Stimulated activated CD8-positive, alpha-beta memory T cell treated with anti-CD3 and anti-CD28 coated beads, Interleukin-15, amount 100 ng/mL, for 24 hours (primary cell): Measurements from ENCODE around the gene SGSM2.

Source experiments
- DNase-seq: peaks from one replicate; pipeline ENCODE4 v3.0.0-alpha.2; 2020; ENCODE audit warnings: low read depth

SGSM2 gene

DNA sequence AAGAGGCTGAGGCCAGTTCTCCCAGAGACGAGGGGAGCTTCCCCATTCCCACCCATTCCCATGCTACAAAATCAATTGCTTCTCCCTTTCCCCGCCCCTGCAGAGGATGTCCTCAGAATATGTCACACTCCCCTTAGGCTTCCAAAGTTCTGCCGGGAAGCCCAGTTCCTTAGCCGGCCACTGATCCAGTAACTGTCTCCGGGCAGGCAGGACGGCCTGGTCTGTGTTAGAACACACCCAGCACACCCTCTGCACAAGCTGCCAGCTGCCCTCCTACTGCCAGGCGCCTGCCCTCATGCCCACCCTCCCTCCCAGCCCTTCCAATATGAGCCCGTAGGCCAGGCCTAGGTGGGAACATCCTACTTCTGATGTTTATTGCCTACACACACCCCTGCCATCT is 31.1 kb downstream of the SGSM2 start:
- no peak for DNase-seq

DNA sequence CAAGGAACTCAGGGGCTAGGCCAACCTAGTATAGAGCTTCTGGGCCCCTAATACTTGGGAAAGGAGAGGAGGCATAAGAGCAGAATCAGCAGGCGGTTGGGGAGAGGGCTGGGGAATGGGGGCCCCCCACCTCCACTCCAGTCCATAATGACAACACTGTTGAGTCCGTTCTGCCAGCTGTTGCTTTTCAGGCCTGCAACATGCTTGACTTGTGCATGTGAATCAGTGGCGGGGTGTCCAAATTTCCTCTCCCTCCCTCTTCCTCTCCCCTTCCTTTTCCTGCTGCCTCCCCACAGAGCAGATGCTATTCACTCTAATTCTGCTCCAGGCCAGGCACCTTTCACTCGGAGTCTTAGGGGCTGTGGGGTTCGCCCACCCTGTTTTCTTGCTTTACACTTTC is 31.7 kb downstream of the SGSM2 start:
- no peak for DNase-seq

DNA sequence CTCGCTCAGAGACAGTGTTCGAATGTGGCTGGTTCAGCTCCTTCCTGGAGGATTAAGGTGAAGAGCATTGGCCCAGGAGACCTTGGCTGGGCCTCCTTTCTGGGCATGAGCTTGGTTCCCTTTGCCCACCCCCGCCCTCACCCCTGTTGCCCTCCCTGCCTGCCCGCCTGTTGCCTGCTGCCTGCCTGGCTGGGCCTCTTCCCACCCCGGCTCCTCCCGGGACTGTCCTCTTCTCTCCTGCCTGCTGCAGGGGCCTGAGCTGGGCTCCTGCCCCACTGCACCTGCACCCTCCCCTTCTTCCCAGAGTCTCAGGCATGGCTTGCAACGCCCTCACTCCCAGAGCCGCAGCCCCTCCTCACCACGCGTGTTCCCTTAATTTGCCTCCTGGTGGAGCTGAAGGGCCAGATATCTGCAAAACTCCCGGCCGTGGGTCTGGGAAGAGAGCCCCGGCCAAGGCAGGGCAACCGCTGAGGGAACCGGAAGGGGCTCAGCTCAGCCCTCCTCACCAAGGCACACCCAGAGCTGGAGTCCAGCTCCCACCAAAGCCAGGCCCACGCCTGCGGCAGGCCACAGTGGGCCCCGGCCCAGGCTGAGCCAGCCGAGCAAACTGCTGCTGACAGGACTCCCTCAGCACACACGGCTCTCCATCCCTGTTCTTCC is 32.4 kb downstream of the SGSM2 start:
- no peak for DNase-seq

DNA sequence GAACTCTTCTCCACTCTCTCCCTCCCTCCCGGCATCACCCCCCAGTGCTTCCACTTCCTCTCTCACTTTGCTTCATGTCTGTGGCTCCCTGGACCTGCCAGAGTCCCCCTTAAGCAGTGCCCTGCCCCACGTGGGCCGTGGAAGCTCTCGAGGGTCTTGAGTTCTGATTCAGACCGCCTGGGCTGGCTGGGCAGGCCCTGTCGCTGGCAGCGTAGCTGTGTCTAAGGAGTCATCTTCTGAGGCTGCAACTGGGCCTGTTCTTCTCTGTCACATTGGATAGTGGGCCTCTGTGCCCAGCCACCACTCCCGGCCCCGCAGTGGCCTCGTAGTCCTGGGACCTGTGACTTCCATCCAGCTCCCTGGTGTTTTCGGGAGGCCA is 32.9 kb downstream of the SGSM2 start:
- no peak for DNase-seq

DNA sequence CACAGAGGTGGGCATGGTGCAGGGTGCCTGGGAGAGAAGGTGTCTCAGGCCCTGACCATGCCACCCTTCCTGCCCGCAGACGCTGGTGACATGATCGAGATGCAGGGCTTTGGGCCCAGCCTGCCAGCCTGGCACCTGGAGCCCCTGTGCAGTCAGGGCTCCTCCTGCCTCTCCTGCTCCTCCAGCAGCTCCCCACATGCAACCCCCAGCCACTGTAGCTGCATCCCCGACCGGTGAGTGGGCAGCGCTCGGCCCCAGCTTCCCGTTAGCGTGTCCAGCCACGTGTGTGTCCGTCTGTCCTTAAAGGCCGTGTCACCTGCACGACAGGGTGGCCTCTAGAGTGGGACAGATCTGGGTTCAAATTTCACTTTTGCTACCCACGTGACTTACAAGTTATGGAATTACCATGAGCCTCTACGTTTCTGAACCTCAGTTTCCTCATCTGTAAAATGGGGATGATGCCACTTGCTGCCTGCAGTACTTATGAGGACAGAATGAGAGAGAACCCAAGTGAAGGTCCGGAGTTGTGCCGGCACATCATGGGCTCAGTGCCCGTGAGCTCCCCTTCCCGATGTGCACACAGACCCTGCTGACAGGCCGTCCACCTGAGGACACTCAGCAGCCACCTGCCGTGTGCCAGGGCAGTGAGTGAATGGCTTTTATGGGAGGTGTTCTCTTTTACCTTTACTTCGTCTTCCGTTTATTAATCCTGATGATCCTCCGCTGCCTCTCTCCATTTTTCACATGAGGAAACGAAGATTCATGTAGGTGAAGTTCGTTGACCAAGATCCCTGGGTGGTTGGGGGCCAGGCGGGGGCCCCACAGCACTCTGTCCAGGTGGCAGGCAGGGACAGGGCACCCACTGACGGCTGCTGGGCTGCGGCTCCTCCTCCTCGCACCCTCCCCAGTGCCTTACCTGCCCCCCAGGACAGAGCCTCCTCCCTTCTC is 34.2 kb downstream of the SGSM2 start:
- DNase-seq: no peak

DNA sequence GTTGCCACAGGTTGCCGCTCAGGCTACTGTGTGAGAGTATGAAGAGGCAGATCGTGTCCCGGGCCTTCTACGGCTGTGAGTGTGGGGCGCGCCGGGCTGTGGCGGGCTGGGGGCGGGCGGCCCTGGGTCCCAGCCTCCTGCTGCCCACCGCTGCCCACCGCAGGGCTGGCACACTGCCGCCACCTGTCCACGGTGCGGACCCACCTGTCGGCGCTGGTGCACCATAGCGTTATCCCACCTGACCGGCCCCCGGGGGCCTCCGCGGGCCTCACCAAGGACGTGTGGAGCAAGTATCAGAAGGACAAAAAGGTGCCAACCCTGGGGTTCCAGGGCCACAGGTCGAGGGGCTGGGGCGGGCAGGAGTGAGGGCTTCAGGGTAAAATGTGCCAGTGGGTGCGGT is 34.9 kb downstream of the SGSM2 start:
- DNase-seq: no peak

DNA sequence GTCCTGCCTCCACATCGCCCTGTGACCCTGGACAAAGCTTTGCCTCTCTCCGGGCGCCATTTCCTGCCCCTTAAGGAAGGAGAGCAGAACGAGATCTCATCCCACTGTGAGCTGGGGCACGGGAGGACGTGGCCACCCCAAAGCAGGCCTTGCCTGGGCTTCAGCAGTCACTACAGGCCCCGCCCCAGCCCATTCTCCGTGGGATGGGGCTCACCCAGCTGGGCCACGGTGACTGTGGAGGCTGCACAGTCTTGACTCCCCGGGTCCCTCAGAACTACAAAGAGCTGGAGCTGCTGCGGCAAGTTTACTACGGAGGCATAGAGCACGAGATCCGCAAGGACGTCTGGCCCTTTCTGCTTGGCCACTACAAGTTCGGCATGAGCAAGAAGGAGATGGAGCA is 35.4 kb downstream of the SGSM2 start:
- no peak for DNase-seq

DNA sequence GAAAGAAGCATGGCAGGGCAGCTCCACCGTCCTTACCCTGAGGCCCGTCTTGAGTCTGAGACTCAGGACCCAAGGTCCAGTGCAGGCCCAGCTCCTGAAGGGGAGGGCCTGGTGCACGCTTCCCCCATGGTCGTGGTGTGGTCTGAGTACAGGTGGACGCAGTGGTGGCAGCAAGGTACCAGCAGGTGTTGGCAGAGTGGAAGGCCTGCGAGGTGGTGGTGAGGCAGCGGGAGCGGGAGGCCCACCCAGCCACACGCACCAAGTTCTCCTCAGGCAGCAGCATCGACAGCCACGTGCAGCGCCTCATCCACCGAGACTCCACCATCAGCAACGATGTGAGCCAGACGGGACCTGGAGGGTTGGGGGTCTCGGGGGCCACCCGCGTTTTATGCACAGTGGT is 35.9 kb downstream of the SGSM2 start:
- DNase-seq: no peak

DNA sequence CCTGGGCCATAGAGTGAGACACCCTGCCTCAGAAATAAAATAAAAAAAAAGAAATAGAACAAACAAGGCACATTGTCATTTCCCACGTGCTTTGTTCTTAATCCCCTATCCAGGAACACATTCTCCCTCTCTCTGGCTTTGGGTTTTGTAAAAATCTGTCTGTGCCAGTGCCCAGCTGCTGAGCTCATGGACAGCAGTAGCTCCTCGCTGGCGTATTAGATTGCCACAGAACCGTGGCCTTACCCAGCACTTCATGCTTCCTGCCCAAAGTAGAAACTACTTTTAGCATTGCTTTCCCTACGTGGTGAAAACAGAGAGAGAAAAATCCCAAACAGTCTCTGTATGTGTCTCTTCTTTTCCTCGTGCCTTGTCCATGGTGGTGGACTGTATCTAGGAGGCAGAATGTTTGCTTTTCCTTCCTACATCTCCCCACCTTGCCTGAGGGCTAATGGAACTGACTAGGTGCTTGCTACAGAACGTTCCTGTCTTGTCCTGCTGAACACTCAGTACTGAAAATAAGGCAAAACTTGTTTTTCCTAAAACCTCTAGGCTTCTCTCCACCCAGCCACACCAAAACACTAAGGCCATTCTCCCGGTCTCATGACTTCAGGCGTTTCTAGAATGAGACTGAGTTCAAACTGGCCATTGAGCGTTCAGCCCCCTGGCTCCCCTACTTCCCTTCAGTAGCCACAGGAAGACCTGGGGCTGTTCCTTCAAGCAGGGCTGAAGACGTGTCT is 37.4 kb downstream of the SGSM2 start:
- DNase-seq: no peak

DNA sequence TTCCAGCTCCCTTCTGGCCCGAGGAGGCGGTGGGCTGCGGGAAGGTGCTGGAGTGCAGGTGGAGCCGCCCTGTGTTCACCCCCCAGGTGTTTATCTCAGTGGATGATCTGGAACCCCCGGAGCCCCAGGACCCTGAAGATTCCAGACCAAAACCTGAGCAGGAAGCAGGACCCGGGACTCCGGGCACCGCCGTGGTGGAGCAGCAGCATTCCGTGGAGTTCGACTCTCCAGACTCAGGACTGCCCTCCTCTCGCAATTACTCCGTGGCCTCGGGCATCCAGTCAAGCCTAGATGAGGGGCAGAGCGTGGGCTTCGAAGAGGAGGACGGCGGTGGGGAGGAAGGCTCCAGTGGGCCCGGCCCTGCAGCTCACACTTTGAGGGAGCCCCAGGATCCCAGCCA is 38.1 kb downstream of the SGSM2 start:
- no peak for DNase-seq

DNA sequence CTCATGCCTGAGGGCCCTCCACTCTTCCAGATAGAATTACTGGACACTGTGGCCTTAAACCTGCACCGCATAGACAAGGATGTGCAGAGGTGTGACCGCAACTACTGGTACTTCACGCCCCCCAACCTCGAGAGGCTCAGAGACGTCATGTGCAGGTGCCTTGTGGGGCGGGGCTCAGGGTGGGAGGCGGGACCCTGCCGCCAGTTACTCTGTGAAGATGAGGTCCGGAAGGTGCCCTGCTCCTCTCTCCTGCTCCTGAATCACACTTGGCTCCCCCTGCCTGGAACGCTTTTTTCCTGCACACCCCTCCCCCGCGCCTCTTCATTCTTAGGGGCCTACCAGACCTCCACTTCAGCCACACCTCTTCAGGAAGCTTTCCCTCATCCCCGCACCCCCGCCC is 38.8 kb downstream of the SGSM2 start:
- no peak for DNase-seq

DNA sequence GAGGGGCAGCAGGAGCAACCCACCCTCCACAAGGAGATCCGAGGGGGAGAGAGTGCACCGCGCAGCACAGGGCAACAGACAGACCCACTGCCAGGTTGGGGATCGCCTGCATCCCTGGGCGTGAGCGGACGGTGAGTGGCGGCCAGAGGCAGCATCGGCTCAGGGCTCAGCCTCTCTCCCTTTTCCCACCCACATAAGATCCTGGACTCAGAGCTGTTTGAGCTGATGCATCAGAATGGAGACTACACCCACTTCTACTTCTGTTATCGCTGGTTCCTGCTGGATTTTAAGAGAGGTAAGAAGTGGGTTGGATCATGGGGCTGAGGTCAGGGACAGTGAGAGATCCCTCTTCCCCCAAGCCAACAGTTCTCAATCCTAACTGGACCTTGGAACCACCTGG is 40.4 kb downstream of the SGSM2 start:
- DNase-seq: no peak

DNA sequence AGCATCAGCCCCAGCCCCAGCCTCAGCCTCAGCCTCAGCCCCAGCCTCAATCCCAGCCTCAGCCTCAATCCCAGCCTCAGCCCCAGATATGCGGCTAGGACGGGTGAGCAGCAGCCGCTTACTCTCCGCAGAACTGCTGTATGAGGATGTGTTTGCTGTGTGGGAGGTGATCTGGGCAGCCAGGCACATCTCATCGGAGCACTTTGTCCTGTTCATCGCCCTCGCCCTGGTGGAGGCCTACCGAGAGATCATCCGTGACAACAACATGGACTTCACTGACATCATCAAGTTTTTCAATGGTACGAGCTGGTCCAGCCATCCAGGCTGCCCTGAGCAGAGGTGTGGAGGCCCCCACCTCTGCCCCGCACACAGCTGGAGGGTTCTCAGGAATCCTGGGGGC is 41.6 kb downstream of the SGSM2 start:
- no peak for DNase-seq

DNA sequence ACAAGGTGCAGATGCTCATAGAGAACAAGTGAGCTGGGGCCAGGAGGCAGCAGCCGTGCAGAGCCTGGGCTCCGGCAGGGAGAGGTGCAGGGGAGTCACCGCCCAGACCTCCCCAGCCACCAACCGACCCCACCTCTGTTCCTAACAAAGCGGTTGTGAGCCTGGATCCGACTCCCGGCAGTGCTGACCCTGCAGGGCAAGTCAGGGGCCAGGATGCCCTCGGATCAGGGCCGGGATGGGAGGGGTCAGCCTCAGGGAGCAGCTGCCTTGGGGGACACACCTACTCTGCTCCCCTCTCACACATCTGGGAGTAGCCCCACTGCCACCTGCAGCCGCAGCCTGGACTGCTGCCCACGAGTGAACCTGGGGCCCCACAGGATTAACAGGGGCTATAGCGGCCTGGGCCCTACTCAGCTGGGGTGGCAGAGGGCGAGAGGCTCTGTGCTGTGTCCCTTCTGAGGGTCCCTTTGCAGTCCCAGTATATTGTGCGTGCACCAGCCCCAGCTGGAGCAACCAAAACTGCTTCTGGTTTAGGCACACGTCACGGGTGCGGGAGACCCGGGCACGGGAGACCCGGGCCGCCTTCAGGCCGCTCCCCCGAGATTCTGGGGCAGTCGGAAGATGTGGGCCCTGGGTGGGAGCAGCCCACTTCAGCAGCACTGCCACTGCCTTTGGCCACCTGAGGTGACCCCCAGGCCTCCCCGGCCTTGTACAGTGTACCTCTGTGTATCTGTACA is 42.4 kb downstream of the SGSM2 start:
- no peak for DNase-seq

DNA sequence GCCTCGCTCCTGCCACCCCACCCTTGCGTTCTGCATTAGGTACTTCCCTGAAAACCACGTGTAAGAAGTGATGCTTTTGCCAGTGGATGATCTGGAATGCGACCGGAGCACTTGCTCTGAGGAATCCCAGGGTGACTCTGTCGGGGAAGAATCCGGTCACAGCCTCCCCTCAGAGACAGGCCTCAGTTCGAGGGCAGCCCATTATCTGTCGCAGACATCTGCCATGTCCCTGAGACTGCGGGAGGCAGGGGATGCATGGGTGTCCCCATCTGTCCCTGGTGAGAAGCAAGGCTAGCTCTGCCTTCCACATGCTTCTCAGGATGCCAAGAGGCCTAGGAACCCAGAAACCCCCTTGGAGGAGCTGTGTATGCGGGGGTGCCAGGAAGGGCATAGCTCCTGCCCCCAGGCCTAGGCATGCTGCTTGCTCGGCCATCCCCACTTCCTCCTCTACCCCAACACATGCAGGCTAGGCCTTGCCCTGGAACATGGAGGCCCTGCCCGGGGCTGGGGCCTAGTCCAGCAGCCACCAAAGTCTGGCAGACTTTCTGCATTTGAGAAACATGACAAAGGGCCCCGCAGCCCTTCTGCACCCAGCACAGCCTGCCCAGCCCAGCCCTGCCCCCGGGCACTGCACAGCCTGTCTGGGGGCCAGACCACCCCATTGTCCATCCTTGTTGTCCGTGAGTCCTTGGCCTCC is 43.1 kb downstream of the SGSM2 start:
- no peak for DNase-seq

DNA sequence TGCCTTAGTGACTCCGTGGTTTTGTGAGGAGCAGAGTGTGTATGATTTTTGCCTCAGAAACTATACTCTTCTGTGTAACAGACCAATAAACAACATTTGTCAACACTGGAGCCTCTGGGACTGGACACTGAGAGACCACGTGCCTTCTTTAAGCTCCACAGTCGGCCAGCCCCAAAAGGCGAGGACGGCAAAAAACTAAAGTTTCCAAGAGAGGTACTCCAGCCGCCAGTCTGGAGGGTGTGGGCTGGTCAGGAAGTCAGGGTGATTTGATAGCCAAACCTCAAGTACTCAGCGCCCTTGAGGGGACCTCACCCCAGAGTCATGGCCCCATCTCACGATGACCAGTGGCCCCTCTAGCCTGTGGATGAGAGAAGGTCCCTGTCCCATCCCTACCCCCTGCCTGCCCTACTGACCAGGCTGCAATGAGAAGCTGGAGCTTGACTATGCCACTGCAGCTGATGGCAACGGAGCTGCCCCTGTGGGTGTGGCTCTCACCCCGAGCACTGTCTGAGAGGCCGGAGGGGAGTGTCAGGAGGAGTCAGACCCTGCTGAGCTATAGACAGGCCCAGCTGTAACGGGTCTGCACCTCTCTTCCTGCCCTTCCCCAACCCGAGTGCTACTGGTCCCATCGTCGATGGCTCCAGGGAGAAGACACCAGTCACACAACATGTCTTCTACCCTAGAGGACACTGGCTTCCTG is 43.8 kb downstream of the SGSM2 start:
- no peak for DNase-seq

DNA sequence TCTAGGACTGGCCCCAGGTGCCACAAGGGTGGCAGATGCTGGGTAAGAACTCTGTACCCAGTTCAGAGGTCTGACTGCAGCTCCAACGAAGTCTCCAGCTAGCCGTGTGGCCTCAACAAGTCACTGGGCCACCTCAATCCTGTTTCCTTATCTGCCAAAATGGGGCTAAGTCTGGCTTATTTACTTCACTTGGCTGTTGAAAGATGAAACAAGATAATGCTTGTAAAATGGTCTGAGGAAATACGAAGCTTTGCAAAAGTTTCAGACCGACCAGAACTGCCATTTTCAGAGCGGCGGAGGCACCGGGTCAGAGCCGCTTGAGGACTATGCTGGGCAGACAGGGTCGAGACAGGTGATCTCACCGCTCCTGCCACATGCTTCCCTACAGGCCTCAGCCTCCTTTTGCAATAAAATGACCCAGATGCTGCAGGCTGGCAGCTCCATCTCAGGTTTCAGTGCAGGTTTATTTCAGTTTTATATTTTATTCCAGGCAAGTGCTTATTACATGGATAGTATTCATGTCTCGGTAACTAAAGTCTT is 46.4 kb downstream of the SGSM2 start:
- DNase-seq: no peak

DNA sequence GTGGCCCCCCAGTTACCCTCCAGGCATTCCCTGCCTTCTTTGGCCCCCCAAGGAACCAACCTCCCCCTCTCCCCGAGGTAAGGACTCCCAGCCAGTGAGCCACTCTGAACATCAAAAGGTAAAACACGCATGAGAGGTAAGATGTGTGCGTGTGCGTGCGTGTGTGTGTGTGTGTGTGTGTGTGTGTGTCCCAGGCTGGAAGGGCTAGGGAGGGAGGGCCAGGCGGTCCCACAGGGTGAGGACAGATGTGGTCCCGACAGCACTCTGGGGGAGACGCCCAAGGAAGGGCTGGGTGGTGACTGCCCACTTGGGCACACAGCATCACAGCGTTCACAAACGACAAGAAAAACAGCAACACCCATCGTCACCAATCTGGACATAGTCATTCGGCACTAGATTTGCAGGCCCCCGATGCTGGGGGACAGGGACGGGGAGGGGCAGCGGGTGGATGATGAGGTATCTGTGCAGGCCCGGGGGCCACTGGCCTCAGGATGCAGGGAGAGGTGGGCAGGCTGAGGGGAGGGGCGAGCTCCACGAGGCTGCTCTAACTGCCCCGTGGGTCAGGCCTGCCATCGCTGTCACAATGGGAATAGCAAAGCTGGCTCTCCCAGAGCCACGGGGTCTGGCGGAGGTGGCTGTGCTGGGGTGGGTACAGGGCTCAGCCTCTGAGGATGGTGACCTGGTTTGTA is 47.3 kb downstream of the SGSM2 start:
- DNase-seq: no peak

DNA sequence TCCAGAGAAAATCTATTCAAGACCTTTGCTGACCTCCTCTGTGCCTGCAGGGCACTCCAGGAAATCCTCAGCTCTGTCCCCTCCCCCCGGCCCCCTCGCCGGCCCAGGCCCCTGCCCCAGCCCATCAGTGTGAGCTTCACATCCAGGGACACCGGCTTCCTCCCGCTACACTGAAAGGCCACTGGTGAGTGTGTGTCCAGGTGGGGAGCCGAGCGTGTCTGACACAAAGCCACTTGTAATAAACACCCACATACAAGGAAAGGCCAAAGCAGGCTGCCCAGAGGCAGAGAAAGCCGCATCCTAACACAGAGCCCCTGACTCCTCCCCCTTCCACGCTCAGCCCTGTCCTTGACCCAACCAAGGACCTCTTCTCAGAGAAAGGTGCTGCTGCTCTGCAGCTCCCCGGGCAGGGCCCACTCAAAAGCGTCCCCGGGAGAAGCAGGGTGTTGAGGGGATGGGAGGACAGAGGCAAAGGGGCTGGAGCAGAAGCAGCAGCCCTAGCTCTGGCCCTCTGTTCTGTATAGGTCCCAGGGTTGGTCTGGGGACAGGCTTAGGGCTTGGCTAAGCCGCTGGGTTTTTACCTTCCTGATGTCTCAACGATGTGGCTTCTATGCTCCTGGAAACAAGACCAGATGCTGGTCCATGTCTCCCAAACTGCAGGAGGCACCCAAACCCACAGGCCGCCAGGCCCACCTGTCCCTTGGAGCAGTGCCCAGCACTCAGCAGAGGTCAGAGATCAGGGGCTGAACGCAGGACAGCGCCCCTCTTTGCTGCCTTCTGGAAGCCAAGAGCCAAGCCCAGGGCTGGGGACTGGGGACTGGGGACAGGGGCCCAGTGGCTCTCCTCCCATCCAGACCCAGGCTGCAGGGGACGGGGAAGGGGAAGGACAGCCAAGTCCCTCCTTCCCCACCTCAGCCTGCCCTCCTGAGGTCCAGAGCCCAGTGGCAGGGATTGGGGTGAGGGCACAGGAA is 48.2 kb downstream of the SGSM2 start:
- no peak for DNase-seq
